GM12864 (cell line): ENCODE data around the gene CAPN11.

Experiments
- DNase-seq: peaks from one replicate; pipeline ENCODE4 v3.0.0-alpha.2; 2011; ENCODE audit warnings: low read depth
- H3K4me3 ChIP-seq: 2 replicates; pipeline ENCODE4 v1.5.1; 2011; ENCODE audit warnings: mild to moderate bottlenecking, low read depth, low read length, control low read depth
- TF ChIP-seq, protein P1 (sequence below): IDR thresholded peaks from 2 replicates; pipeline ENCODE4 v1.5.1; 2011; ENCODE audit warnings: low read depth, mild to moderate bottlenecking, moderate library complexity, low read length, control low read depth, inconsistent platforms; ENCODE audit errors: missing control alignments

The CAPN11 gene

DNA sequence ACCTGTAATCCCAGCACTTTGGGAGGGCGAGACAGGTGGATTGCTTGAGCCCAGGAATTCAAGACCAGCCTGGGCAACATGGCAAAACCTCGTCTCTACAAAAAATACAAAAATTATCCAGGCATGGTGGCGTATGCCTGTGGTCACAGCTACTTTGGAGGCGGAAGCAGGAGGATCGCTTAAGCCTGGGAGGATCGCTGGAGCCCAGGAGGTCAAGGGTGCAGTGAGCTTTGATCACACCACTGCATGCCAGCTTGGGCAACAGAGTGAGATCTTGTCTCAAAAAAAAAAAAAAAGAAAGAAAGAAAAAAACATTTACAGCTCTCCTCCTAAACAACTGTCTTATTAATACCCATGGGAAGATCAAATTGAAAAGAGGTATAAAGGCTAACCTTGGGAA, 49.3 kb downstream of the CAPN11 start:
- TF ChIP-seq, protein P1, sequence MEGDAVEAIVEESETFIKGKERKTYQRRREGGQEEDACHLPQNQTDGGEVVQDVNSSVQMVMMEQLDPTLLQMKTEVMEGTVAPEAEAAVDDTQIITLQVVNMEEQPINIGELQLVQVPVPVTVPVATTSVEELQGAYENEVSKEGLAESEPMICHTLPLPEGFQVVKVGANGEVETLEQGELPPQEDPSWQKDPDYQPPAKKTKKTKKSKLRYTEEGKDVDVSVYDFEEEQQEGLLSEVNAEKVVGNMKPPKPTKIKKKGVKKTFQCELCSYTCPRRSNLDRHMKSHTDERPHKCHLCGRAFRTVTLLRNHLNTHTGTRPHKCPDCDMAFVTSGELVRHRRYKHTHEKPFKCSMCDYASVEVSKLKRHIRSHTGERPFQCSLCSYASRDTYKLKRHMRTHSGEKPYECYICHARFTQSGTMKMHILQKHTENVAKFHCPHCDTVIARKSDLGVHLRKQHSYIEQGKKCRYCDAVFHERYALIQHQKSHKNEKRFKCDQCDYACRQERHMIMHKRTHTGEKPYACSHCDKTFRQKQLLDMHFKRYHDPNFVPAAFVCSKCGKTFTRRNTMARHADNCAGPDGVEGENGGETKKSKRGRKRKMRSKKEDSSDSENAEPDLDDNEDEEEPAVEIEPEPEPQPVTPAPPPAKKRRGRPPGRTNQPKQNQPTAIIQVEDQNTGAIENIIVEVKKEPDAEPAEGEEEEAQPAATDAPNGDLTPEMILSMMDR = no peak
- H3K4me3 ChIP-seq = no peak overlapping the region
- no peak for DNase-seq

GRCh38 chr6:44211284-44211683, 52.7 kb downstream of the CAPN11 start:
- DNase-seq = no peak
- TF ChIP-seq, protein P1 = no peak

DNA sequence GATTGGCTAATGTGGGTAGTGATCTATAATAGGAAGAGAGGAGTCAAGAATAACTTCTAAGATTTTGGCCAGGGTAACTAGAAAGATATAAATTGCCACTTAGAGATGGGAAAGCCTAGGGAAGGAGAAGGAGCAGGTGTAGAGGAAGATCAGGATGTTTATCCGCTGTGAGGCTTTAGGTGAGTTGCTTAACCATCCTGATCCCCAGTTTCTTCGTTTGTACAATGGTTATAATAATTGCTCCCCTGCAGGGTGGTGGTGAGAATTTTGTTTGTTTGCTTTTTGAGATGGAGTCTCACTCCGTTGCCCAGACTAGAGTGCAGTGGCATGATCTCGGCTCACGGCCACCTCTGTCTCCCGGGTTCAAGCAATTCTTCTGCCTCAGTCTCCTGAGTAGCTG, 55.7 kb downstream of the CAPN11 start:
- H3K4me3 ChIP-seq = no peak overlapping the region

More at GRCh38 chr6:44211284-44211683, 52.7 kb downstream of the CAPN11 start:
- H3K4me3 ChIP-seq = no peak overlapping the region

GRCh38 chr6:44216677-44217331, 58.2 kb downstream of the CAPN11 start, which contains the start of gene MYMX:
Gene MYMX, plus strand, starts transcription at chr6:44216926. Its CDS starts 546 bp downstream, at chr6:44217472.
- DNase-seq = no peak
- no peak within 1 kb of the TSS for H3K4me3 ChIP-seq

More for the DNA sequence above, 55.7 kb downstream of the CAPN11 start:
- TF ChIP-seq, protein P1 = no peak
- DNase-seq = no peak

GRCh38 chr6:44217332-44218143, 58.9 kb downstream of the CAPN11 start:
- no peak overlapping the region for H3K4me3 ChIP-seq
- no peak for DNase-seq
- TF ChIP-seq, protein P1 = no peak

More at GRCh38 chr6:44216677-44217331, 58.2 kb downstream of the CAPN11 start, which contains the start of gene MYMX:
- TF ChIP-seq, protein P1 = no peak

GRCh38 chr6:44219053-44219814, 60.6 kb downstream of the CAPN11 start:
- peak overlapping the region; percentile 42 for H3K4me3 ChIP-seq
- TF ChIP-seq, protein P1 = no peak
- DNase-seq = no peak
